Sigmoid colon (tissue), 7 donors: ENCODE results near the gene ATP1A2. TPM values are rescaled to one million over a fixed set of nuclear protein-coding genes. Genes with fewer than 3 reads are reported as not detected.
"Not testable (repeated sequence)": the region's sequence is repeated elsewhere in the genome, so short reads cannot be mapped to it uniquely, and the experiment has no call there.

Source experiments
- DNase-seq: peaks from one replicate; pipeline ENCODE4 v3.0.0-alpha.2; 2019
- H3K27ac ChIP-seq, 4 donors: fragments of 200-600 bp; sonication (generic); one replicate each; pipeline ENCODE4 v1.5.1; 2016 to 2019; ENCODE audit warnings: mild to moderate bottlenecking in 1 of 4
- H3K27me3 ChIP-seq, 3 donors: fragments of 200-600 bp; sonication (generic); one replicate each; pipeline ENCODE4 v1.5.1; 2019; ENCODE audit warnings: mild to moderate bottlenecking in 1 of 3
- H3K36me3 ChIP-seq, 4 donors: fragments of 200-600 bp; sonication (generic); one replicate each; pipeline ENCODE4 v1.5.1; 2016 to 2019
- H3K4me1 ChIP-seq, 4 donors: fragments of 200-600 bp; sonication (generic); one replicate each; pipeline ENCODE4 v1.5.1; 2017 to 2019
- H3K4me3 ChIP-seq, 4 donors: fragments of 200-600 bp; sonication (generic); one replicate each; pipeline ENCODE4 v1.5.1; 2017 to 2019; ENCODE audit warnings: mild to moderate bottlenecking in 2 of 4, moderate library complexity in 1 of 4
- H3K9me3 ChIP-seq, 4 donors: fragments of 200-600 bp in 3 of 4; sonication (generic) in 3 of 4; one replicate each; pipeline versions ENCODE4 v1.5.1 to v1.6.1; 2013 to 2019
- EP300 ChIP-seq, 4 donors: sonication (generic); formaldehyde crosslinking; IDR thresholded peaks; one replicate each; pipeline ENCODE4 v1.6.1; 2017; ENCODE audit warnings: antibody characterized with exemption in 4 of 4
- POLR2A ChIP-seq, 2 donors: fragments of 450-650 bp; IDR thresholded peaks; one replicate each; pipeline ENCODE4 v1.6.1; 2016; ENCODE audit warnings: antibody characterized with exemption in 2 of 2, mild to moderate bottlenecking in 2 of 2, moderate library complexity in 2 of 2
- POLR2AphosphoS5 ChIP-seq, 4 donors: sonication (generic); formaldehyde crosslinking; IDR thresholded peaks; one replicate each; pipeline ENCODE4 v1.6.1; 2017; ENCODE audit warnings: antibody characterized with exemption in 4 of 4
- WGBS, 2 donors: extraction: QIAGEN DNeasy Blood & Tissue Kit; methylation state at CpG; one replicate each; pipeline ENCODE4 v1.1.7; 2013; 5-methylcytosine and 5-hydroxymethylcytosine counted together
- intact Hi-C: fragments of 100-400 bp; cut with DNase I; formaldehyde crosslinking; loops from one replicate; pipeline ENCODE4 v1.15.1; 2023
- polyA plus RNA-seq, 3 donors: library from polyadenylated mRNA; stranded (reverse); fragments of 200-250 nt; gene quantifications; one replicate each; pipeline ENCODE4 v1.2.3, GENCODE V29; 2013
- total RNA-seq, 4 donors: library from RNA; depleted of rRNA; stranded (reverse); fragments of >200 nt; gene quantifications; one replicate each; pipeline ENCODE4 v1.1.0, GENCODE V29; 2016
- TF ChIP-seq, protein P1 (sequence below), 4 experiments: fragments of 450-650 bp in 3 of 4; fragments of 200-600 bp in 1 of 4; IDR thresholded peaks; one replicate each; pipeline ENCODE4 v1.5.1; 2016 to 2019; ENCODE audit warnings: antibody characterized with exemption in 4 of 4, mild to moderate bottlenecking in 3 of 4, moderate library complexity in 2 of 4
- donor health status: healthy with polysubstance abuse.
- donor health status: Bipolar disorder and iron deficiency.
- donor health status: healthy.

ATP1A2 gene
- total and polyA plus RNA-seq, 7 donors = 0.92 to 153 (median 60.7) TPM

DNA sequence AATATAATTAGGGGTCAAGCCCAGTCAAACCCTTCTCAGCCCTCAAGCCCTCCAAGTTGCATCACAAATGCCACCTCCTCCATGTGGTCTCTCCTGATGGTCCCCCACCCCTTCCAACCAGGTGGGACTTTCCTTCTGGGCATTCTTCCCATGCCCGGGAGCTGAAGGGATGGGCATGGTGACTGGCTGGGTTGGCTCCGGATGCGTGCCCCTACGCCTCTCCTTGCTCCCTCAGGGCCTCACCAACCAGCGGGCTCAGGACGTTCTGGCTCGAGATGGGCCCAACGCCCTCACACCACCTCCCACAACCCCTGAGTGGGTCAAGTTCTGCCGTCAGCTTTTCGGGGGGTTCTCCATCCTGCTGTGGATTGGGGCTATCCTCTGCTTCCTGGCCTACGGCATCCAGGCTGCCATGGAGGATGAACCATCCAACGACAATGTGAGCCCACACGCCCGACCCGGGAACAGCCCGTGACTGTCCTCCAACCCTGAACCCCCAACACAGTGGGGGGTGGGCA is 7.5 kb downstream of the ATP1A2 start:
- no peak overlapping the region for H3K4me3 ChIP-seq
- peak overlapping the region in 2 of 4 donors; percentile 57 to 83 for H3K27ac ChIP-seq
- H3K36me3 ChIP-seq = peaks cover 13 to 72% (median 22%) of the 10 kb centered on the region in 4 donors
- DNase-seq = no peak
- H3K9me3 ChIP-seq = no peaks in the 10 kb centered on the region
- WGBS, 2 donors = 86 to 92% methylated on average over 16 of the region's 16 CpGs
- intact Hi-C loops = no loop called here
- TF ChIP-seq, protein P1, sequence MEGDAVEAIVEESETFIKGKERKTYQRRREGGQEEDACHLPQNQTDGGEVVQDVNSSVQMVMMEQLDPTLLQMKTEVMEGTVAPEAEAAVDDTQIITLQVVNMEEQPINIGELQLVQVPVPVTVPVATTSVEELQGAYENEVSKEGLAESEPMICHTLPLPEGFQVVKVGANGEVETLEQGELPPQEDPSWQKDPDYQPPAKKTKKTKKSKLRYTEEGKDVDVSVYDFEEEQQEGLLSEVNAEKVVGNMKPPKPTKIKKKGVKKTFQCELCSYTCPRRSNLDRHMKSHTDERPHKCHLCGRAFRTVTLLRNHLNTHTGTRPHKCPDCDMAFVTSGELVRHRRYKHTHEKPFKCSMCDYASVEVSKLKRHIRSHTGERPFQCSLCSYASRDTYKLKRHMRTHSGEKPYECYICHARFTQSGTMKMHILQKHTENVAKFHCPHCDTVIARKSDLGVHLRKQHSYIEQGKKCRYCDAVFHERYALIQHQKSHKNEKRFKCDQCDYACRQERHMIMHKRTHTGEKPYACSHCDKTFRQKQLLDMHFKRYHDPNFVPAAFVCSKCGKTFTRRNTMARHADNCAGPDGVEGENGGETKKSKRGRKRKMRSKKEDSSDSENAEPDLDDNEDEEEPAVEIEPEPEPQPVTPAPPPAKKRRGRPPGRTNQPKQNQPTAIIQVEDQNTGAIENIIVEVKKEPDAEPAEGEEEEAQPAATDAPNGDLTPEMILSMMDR (IDR thresholded peaks at IDR 0.05) = no peak
- TF ChIP-seq POLR2A (IDR thresholded peaks at IDR 0.05) = no peak
- no peak for TF ChIP-seq EP300 (IDR thresholded peaks at IDR 0.05)
- no peak for TF ChIP-seq POLR2AphosphoS5 (IDR thresholded peaks at IDR 0.05)
- H3K27me3 ChIP-seq = no peaks in the 10 kb centered on the region
- H3K4me1 ChIP-seq = peaks cover 0 to 66% (median 49%) of the 10 kb centered on the region in 4 donors

DNA sequence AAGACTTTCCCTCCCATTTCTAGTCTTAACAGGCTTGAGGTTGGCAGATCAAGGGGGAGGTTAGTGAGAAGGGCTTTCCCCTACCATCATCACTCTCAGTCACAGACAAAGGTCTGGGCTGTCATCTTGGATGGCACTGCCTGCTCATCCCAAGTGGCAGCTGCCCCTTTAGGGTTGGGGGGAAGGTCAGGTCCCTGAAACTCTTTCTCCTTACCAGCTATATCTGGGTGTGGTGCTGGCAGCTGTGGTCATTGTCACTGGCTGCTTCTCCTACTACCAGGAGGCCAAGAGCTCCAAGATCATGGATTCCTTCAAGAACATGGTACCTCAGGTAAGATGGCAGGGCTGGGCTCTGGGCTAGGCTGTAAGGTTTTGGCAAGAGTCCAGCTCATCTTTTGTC is 8.2 kb downstream of the ATP1A2 start:
- peaks cover 0 to 66% (median 48%) of the 10 kb centered on the region in 4 donors for H3K4me1 ChIP-seq
- H3K36me3 ChIP-seq = peaks cover 17 to 79% (median 26%) of the 10 kb centered on the region in 4 donors
- H3K27ac ChIP-seq = peak overlapping the region; percentile 52 to 83 (median 59)
- H3K4me3 ChIP-seq = no peak overlapping the region
- no peaks in the 10 kb centered on the region for H3K9me3 ChIP-seq
- TF ChIP-seq, protein P1 (IDR thresholded peaks at IDR 0.05) = no peak
- TF ChIP-seq EP300 (IDR thresholded peaks at IDR 0.05) (no peak), POLR2A (IDR thresholded peaks at IDR 0.05) (no peak), POLR2AphosphoS5 (IDR thresholded peaks at IDR 0.05) (no peak)
- H3K27me3 ChIP-seq = no peaks in the 10 kb centered on the region
- intact Hi-C loops = no loop called here
- DNase-seq = no peak

DNA sequence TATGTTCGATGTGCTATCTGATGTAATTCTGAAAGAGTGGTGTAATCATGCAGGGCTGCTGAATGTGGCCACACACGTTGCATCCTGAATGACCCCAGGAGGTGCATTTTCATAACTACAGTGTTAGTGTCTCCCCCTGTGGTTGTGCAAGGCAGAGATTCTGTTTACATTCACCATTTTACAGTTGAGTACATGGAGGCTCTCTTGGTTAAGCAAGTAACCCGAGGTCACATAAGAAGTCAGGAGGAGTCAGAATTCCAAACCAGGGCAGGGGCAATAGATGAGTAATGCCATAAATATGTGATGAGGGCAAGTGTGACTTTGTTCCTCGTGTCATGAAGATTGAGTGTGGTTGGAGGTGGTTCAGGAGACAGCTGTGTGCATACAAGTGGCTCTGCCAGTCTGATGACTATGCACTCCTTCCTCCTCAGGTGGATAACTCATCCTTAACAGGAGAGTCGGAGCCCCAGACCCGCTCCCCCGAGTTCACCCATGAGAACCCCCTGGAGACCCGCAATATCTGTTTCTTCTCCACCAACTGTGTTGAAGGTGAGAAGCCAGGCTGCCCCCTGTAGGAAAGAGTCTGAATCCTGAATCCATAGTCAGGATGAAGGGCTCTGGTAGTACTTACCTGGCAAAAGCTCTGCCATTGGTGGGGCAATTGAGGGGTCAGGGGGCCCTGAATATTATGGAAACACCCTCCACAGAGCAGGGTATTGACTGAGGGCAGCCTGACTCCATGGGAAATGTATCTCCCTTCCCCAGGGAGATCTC is 9.3 kb downstream of the ATP1A2 start:
- H3K9me3 ChIP-seq = no peaks in the 10 kb centered on the region
- H3K36me3 ChIP-seq = peaks cover 26 to 91% (median 36%) of the 10 kb centered on the region in 4 donors
- no peak for DNase-seq
- peak overlapping the region; percentile 52 to 83 (median 59) for H3K27ac ChIP-seq
- no peak overlapping the region for H3K4me3 ChIP-seq
- peaks cover 0 to 54% (median 40%) of the 10 kb centered on the region in 4 donors for H3K4me1 ChIP-seq
- 66 to 75% methylated on average over 8 of the region's 8 CpGs for WGBS, 2 donors
- TF ChIP-seq POLR2A (IDR thresholded peaks at IDR 0.05) (no peak), EP300 (IDR thresholded peaks at IDR 0.05) (peak in 2 of 4 donors; percentile 33 to 41), POLR2AphosphoS5 (IDR thresholded peaks at IDR 0.05) (peak in 3 of 4 donors; percentile 33 to 46 (median 41))
- TF ChIP-seq, protein P1 (IDR thresholded peaks at IDR 0.05) = no peak
- H3K27me3 ChIP-seq = no peaks in the 10 kb centered on the region
- intact Hi-C loops = no loop called here

DNA sequence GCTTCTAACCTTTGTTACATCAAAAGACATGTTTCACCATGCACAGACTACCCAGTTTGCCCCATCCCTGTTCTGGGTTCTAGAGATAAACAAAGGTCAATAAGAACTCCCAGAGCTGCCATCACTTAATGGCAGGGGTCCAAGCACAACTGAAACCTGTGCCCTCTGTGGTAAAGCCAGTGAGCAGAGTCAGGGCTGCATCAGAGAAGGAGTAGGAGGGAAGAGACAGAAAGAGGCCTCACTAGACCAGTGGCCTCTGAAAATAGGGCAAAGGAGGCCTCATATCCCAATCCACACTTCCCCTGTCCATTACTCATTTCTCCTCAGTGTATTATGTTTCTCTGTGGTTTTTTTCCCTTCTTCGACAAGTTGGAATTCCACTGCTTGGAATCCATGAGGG is 10.2 kb downstream of the ATP1A2 start:
- H3K4me1 ChIP-seq = peaks cover 0 to 52% (median 40%) of the 10 kb centered on the region in 4 donors
- 83% methylated on average over 1 of the region's 1 CpG for WGBS, 2 donors
- H3K27ac ChIP-seq = peak overlapping the region; percentile 52 to 83 (median 59)
- H3K36me3 ChIP-seq = peaks cover 26 to 98% (median 45%) of the 10 kb centered on the region in 4 donors
- no peaks in the 10 kb centered on the region for H3K9me3 ChIP-seq
- intact Hi-C loops = no loop called here
- peak; percentile 22 for DNase-seq
- H3K4me3 ChIP-seq = no peak overlapping the region
- TF ChIP-seq POLR2AphosphoS5 (IDR thresholded peaks at IDR 0.05) (no peak), POLR2A (IDR thresholded peaks at IDR 0.05) (no peak), EP300 (IDR thresholded peaks at IDR 0.05) (no peak)
- TF ChIP-seq, protein P1 (IDR thresholded peaks at IDR 0.05) = no peak
- no peaks in the 10 kb centered on the region for H3K27me3 ChIP-seq

DNA sequence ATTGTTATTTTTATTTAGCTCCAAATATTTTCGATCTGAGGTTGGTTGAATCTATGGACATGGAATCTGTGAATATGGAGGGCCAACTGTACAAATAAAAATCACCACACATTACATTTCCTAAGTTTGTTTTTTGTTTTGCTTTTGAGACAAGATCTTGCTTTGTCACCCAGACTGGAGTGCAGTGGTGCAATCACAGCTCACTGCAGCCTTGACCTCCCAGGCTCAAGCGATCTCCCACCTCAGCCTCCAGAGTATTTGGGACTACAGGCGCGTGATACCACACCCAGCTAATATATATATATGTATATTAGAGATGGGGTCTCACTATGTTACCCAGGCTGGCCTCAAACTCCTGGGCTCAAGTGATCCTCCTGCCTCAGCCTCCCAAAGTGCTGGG is 10.8 kb downstream of the ATP1A2 start:
- WGBS, 2 donors = 69 to 80% methylated on average over 4 of the region's 4 CpGs
- H3K27ac ChIP-seq = peak overlapping the region in 1 of 4 donors; percentile 83
- H3K4me3 ChIP-seq, intact Hi-C loops, H3K9me3 ChIP-seq, H3K27me3 ChIP-seq: not testable (repeated sequence)
- peak; percentile 2 for DNase-seq
- peaks cover 0 to 56% (median 46%) of the 10 kb centered on the region in 4 donors for H3K4me1 ChIP-seq
- H3K36me3 ChIP-seq = peaks cover 26 to 98% (median 43%) of the 10 kb centered on the region in 4 donors
